ENCODE data around the gene TCFL5. TPM values are rescaled to one million over a fixed set of nuclear protein-coding genes. Genes with fewer than 3 reads are reported as not detected.

The TCFL5 gene
- total RNA-seq, 1 donor from 2014 or later: 7.2 TPM

DNA sequence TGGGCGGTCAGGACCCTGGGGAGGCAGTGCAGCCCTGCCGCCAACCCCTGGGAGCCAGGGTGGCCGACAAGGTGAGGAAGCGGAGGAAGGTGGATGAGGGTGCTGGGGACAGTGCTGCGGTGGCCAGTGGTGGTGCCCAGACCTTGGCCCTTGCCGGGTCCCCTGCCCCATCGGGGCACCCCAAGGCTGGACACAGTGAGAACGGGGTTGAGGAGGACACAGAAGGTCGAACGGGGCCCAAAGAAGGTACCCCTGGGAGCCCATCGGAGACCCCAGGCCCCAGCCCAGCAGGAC is 48.8 kb downstream of the TCFL5 start:
- intact Hi-C loops (cut with micrococcal nuclease): no loop called here

DNA sequence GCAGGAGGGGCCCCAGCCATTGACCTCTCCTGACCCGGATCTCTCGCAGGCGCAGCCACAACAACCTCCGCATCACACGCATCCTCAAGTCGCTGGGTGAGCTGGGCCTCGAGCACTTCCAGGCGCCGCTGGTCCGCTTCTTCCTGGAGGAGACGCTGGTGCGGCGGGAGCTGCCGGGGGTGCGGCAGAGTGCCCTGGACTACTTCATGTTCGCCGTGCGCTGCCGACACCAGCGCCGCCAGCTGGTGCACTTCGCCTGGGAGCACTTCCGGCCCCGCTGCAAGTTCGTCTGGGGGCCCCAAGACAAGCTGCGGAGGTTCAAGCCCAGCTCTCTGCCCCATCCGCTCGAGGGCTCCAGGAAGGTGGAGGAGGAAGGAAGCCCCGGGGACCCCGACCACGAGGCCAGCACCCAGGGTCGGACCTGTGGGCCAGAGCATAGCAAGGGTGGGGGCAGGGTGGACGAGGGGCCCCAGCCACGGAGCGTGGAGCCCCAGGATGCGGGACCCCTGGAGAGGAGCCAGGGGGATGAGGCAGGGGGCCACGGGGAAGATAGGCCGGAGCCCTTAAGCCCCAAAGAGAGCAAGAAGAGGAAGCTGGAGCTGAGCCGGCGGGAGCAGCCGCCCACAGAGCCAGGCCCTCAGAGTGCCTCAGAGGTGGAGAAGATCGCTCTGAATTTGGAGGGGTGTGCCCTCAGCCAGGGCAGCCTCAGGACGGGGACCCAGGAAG is 49.3 kb downstream of the TCFL5 start:
- intact Hi-C loops (cut with micrococcal nuclease): no loop called here

DNA sequence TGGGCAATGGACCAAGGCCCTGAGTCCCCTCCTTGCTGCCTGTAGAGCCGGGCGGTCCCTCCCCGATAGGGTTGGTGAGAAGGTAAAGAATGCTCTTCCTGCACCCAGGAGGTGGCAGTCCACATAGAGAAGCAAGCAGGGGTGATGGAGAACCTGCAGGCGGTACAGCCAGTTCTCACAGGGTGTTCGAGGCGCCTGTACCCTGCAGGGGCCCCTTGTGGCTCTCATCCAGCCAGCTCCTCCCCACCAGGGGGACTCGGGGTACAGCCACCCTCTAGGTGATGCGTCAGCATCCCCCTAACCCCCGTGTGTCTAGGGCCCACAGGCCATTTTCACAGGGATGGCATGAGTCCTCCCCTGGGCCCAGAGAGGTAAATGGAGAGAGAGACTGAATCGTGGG is 49.9 kb downstream of the TCFL5 start:
- intact Hi-C loops (cut with micrococcal nuclease): no loop called here

DNA sequence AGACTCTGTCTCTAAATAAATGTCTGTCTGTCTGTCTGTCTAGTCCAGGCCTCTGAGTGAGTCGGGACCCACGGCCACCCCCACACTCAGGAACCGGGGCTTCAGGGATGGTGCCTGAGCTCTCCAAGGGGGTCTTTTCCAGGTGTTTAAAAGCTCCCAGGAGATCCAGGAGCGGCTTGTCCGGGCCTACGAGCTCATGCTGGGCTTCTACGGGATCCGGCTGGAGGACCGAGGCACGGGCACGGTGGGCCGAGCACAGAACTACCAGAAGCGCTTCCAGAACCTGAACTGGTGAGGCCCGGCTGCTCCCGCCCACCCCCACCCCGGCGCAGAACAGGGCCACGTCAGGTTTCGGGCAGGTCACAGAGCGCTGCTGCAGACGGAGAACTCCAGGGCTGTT is 50.3 kb downstream of the TCFL5 start:
- intact Hi-C loops (cut with micrococcal nuclease): no loop called here

DNA sequence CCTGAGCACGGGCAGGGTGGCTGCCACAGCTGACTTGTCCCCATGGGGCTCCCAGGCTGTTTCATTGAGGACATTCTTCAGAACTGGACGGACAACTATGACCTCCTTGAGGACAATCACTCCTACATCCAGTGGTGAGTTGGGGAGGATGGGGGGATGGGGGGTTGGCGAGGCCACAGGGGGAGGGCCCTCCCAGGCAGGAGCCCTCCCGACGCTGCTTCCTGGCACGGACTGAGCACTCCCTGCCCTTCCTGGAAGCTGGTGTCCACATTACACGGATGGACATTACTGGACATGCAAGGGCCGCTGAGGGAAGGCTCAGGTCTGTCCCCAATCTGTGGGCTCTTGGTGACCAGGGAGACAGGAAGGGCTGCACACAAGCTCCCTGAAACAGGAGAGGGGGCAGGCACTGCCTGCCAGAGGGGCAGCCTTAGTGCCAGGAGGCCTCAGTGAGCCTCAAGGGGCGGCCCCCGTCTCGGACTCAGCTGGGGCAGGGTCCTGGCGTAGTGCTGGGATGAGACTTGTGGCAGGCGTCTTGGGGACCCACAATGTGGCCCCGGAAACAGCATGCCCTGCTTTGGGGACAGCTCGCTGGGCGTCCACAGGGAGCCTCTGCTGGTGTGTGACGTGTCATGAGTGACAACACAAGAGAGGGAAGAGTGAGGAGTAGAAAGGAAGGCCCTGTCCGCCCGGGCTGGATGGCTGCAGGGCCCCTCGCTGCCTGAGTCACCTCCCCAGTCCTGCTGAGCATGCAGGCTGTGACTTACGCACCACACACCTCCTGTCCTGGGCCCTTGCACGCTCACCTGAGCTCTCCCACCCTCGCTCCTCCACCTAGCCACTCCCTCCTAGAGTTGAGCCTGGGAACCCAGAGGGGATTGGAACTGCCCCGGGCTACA is 51.8 kb downstream of the TCFL5 start:
- intact Hi-C loops (cut with micrococcal nuclease): loop anchor here (5.0 kb wide), 2 partner anchors 142 to 422 kb away; partner anchors contain the start of gene RPS21

DNA sequence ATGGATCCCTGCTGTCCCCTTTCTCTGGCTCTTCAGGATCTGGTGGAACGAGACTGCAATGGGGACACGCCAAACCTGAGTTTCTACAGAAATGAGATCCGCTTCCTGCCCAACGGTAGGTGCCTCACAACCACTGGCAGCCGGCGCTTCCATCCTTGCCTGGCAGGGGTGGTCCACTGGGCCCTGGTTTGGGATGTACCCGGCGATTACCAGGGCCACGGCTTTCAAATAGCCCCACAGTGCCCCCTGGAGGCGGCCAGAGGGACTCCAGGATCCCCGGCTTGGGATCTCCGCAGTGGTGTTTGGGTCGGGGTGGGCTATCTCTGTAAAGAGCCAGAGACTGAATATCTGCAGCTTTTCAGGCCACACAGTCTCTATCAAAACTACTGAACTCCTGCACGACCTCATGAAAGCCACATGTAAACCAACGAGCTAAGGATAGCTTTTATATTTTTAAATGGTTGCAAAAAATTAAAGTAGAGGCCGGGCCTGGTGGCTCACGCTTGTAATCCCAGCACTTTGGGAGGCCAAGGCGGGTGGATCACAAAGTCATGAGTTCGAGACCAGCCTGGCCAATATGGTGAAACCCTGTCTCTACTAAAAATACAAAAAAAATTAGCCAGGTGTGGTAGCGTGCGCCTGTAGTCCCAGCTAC is 53.3 kb downstream of the TCFL5 start:
- intact Hi-C loops (cut with micrococcal nuclease): loop anchor here (1.0 to 5.0 kb wide), 4 partner anchors 14 to 421 kb away; partner anchors contain the start of gene RPS21

DNA sequence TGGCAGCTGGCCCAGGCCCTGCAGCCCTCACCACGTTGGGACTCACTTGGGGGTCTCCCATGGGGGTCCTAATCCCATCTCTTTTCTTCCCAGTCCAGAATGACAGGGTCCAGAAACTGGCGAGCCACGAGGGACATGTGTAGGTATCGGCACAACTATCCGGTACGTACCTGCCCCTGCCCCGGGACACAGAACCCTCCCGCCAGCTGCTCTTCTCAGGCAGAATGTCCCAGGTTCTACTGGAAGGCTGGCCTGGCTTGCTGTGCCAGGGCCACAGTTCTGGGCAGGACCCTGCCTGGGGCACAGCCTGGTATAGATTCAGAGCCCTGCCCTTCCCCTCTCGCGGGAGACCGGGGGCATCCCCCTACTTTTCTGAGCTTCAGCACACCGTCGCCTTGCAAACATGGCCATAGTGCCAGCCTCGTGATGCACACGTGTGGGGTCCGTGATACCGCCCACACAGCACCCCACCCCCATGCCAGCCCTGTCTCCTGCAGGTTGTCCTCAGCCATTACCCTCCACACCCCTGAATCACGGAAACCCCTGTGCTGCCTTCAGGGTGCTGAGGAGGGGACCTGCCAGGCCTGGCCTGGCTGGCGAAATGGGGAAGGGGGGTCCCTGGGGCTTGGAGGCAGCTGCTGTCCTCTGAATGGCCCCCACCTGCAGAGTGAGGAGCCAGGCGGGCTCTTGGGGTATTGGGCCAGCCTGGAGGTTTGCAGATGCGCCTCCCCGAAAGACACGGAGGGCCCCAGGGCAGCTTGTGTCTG is 54.0 kb downstream of the TCFL5 start:
- intact Hi-C loops (cut with micrococcal nuclease): loop anchor here (1.0 to 5.0 kb wide), 4 partner anchors 13 to 420 kb away; partner anchors contain the start of gene RPS21

DNA sequence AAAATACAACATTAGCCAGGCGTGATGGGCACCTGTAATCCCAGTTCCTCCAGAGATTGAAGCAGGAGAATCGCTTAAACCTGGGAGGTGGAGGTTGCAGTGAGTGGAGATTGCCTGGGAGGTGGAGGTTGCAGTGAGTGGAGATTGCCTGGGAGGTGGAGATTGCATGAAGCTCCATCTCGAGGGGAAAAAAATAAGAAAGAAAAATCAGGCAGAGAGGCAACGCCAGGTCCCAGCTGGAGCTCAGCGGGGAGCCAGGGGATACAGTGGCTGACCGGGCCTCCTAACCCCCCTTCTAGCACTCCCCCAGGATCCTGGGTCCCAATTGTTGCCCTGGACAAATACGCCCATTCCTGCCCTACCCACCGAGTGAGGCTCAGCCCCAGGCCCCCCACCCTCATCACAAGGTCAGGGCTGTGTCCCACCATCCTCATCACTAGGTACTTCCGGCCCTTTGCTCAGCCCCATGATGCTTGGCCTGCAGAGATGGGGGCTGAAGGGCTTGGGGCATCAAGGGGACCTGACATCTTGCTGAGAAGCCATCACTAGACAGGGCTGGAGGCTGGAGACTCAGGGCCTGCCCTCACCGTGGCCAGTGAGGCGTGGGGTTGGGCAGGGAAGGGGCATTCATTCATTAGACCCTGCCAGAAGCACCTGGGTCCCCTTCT is 55.1 kb downstream of the TCFL5 start:
- intact Hi-C loops (cut with micrococcal nuclease): loop anchor here (5.0 kb wide), 2 partner anchors 139 to 419 kb away; partner anchors contain the start of gene RPS21

DNA sequence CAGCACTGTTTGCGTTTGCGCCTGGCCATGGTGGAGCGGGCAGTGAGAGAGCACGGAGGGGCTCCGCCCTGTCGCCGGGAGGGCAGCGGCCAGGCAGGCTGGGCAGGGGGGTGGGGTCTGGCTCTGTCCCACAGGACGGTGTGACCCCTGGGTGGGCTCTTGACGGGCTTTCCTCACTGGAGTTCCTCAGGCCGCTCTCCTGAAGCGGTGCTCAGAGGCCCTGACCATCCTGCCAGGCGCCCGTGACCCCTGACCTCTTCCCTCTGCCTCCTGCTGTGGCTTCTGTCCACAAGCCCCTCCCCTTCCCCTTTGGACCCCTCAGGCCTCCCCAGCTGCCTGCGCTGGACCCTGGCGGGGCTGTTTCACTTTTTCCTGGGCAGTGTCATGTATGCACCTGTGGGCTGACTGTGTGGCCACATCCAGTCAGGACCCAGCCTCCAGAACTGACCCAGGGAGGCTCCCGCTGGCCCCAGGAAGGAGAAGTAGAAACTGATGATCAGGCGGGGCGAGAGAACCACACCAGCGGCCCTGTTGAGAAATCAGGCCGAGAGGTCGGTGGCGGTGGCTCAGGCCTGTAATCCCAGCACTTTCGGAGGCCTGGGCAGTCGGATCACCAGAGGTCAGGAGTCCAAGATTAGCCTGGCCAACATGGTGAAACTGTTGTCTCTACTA is 55.8 kb downstream of the TCFL5 start:
- intact Hi-C loops (cut with micrococcal nuclease): loop anchor here (5.0 kb wide), 2 partner anchors 139 to 419 kb away; partner anchors contain the start of gene RPS21

DNA sequence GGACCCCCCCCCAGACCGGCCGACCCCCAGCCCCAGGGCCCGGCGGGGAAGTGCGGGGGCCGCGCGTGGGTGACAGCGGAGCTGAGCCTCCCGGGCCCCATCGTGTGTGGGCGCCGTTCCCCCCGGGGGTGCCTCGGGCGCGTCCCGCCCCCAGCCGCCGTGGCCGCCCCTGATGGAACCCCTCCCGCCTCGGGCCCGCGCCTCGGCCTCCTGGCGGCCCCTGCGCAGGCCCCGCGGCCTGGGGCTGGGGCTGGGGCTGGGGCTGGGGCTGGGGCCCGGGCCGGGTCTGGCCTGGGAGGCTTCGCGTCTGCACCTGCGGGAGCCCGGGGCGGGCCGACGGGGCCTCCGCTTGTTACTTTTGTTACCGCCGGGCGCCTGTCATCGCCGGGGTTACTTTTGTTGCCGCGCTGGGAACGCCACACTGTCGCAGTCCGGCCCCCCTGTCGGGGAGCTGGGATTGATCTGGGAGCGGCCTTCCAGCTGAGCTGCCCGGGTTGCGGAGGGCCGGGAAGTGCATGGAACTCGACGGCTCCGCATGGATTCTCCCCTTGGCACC is 56.4 kb downstream of the TCFL5 start:
- intact Hi-C loops (cut with micrococcal nuclease): loop anchor here (5.0 kb wide), 2 partner anchors 138 to 418 kb away; partner anchors contain the start of gene RPS21

DNA sequence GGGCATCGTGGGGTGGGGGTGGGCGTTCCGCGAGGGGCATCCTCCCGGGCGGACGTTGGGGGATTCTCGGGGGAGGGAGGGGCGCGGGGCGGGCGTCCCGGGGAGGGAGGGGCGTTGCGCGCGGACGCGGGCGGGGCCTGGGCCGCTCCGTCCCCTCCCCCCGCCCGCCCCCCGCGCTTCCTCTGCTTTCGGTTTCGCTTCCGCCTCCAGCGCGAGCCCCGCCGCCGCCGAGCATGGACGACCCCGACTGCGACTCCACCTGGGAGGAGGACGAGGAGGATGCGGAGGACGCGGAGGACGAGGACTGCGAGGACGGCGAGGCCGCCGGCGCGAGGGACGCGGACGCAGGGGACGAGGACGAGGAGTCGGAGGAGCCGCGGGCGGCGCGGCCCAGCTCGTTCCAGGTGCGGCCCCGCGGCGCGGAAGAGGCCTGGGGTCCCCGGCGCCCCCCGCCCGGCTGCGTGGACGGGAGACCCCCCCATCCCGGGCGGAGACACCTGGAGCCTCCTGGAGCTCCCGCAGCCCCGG is 56.9 kb downstream of the TCFL5 start, which contains the start of gene OGFR:
Gene OGFR, plus strand, starts transcription at position 209 of the 528 bp plus-strand sequence. Its CDS starts 25 bp downstream, at position 234.
- intact Hi-C loops (cut with micrococcal nuclease): loop anchor here (1.0 to 5.0 kb wide), 3 partner anchors 10 to 417 kb away; partner anchors contain the start of gene RPS21

DNA sequence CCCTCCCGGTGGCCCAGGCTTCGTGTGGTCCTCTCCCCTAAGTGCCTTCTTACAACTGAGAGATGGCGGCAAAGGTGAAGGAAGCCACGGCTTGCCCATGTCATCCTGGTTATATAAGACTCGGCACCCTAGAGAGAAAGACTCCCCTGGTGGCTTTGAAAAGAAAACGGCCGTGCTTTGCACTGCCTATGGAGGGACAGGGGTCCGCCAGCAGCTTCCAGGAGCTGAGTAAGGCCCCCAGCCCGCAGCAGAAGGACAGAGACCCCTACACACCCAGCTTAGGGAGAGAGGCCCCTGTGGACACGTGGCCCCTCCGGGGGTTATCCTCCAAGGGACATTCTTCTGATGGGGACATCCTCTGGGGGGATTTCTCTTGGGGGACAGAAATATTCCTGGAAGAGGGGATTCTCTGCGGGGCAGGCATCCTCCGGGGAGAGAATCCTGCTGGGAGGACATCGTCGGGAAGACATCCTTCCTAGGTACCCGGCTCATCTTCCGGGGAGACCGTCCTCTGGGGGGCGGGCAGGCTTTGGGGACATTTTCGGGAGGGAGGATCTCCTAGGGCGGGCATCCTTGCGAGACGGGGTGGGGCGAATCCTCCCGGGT is 57.5 kb downstream of the TCFL5 start:
- intact Hi-C loops (cut with micrococcal nuclease): loop anchor here (1.0 kb wide), 1 partner anchor 10 kb away; no protein-coding TSS in a partner anchor

DNA sequence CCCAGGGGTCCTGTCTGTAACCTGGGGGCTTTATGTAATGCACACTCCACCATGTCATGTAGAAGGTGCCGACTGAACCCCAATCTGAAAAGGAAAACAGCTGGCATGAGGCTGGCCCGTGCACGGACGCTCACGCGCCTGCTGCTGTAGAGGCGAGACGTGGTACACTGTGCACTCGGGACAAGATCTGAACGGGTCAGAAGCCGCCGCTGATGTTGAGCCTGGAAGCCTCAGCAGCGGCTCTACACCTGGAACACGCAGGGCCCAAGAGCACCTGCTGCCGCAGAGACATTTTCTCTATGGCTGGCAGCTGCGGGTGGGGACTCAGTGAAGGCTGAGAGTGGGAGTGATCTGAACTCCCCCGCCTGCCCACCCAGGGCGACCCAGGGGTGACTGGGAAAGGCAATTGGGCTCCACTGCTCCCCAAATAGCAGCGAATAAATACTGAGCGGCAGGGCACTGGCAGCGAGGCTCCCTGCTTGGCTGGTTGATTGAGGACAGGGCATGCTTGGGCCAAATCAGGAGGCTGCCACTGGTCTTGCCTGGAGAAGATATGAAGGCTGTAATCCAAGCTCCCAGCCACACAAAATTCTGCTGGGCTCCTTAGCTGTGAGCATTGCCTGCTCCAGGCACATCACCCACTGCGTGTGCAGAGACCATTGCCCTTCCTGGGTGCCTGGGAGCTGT is 59.5 kb downstream of the TCFL5 start:
- intact Hi-C loops (cut with micrococcal nuclease): no loop called here

DNA sequence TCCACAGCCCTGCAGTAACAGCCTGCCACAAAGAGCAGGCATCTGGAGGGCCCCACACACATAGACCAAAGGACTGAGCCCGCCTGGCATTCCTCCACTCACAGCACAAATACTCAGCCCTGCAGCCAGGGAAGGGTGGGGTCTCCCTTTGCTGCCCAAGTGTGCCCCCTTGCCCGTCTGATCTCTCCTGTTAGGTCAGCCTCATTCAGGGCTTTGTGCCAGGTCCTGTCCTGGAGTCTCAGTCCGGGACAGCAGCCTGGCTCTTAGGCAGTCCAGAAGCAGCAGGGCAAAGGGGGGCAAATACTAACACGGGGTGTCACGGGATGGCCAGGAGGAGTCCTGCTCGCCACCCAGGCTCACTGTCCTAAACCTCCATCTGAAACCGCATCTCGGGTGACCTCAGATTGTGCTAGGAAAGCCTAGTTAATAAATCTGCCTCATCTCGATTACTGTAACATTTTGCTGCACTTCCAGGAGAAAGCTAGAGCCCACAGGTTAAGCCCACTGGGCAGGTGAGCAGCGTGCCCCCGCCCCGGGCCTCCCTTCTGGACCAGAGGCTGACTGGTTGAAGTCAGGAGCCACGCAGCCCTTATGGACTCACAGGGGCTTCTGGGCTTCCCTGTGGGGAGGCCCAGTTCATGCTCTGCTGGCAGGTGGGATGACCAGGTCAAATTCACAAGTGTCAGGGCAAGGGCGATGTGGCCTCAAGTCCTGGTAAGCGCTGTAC is 60.2 kb downstream of the TCFL5 start:
- intact Hi-C loops (cut with micrococcal nuclease): no loop called here

DNA sequence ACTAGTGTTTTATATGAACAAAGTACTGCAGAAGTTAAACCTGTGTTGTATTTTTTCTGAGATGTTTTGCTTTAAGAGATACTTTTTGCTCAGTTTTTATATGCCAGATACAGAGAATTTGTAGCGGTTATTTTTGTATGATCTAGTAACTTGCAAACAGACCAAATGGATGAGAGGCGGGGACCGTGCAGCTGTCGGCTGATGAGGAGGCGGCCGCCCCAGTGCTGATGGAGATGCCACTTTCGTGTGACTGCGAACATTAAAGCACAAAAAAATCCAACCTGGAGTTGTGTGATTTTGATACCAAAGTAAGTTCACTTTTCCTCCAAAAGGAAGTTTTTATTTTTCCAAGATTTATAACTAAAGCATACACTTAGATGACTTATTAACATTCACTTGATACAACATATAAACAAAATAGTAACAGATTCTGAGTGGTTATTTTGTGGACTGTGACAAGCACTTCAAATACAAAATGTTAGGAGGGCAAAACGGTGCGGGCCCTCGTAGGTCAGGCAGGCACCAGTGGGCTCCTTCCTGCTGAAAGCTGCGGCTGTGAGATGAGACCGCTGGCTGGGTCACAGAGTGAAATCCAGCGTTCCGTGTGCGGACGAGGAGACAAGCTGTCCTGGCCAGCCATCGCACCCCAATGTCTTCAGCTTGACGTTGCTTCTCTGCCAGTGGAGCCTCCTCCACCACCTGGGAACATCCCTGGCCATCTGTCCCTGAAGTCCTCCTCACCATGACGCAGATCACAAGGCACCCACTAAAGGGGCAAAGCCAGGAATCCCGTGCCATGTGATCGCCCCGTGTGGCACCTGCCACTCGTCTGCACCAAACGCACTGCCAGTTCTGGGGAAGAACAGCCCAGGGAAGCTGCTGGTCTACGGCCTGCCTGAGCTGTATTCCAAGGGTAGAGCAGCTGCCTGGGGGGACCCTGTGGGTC is 61.0 kb downstream of the TCFL5 start:
- intact Hi-C loops (cut with micrococcal nuclease): no loop called here

DNA sequence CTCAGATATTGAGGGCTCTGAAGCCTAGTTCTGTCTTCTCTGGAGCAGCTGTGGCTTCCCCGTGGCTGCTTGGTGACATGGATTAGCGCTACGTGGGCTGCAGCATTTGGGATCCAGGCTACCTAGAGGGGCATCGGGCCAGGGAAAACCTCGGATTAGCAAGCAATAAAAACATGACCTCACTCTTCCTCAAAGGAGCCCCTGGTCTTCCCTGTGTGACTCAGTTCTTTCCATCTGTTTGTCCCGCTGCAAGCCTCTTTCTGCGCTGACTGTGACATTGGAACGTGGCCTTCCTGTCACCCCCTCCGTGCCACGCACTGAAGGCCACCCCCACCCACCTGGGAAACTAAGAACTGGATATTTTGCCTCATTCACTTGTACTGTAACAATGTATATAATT is 61.7 kb downstream of the TCFL5 start:
- intact Hi-C loops (cut with micrococcal nuclease): loop anchor here (5.0 kb wide), 1 partner anchor 127 kb away; the partner anchor contains the start of gene DIDO1

All from T-helper 2 cell treated with Interferon-gamma antibody and Interleukin-4, amounts not matched to agents 100 ng/mL and 5 ng/mL, for 36 hours (primary cell).